Kidney capillary endothelial cell (primary cell): ENCODE data around the gene TIMM44.
"Not testable (repeated sequence)": the region's sequence is repeated elsewhere in the genome, so short reads cannot be mapped to it uniquely, and the experiment has no call there.

Experiments used
- DNase-seq: peaks from one replicate; pipeline ENCODE4 v3.0.0-alpha.2; 2018; ENCODE audit warnings: low spot score

Gene TIMM44

DNA sequence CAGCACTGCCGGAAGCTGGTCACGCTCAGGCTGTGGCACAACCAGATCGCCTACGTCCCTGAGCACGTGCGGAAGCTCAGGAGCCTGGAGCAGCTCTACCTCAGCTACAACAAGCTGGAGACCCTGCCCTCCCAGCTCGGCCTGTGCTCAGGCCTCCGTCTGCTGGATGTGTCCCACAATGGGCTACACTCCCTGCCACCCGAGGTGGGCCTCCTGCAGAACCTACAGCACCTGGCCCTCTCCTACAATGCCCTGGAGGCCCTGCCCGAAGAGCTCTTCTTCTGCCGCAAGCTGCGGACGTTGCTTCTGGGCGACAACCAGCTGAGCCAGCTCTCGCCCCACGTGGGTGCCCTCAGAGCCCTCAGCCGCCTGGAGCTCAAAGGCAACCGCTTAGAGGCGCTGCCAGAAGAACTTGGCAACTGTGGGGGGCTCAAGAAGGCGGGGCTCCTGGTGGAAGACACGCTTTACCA, 43.0 kb downstream of the TIMM44 start:
- DNase-seq, result no peak

DNA sequence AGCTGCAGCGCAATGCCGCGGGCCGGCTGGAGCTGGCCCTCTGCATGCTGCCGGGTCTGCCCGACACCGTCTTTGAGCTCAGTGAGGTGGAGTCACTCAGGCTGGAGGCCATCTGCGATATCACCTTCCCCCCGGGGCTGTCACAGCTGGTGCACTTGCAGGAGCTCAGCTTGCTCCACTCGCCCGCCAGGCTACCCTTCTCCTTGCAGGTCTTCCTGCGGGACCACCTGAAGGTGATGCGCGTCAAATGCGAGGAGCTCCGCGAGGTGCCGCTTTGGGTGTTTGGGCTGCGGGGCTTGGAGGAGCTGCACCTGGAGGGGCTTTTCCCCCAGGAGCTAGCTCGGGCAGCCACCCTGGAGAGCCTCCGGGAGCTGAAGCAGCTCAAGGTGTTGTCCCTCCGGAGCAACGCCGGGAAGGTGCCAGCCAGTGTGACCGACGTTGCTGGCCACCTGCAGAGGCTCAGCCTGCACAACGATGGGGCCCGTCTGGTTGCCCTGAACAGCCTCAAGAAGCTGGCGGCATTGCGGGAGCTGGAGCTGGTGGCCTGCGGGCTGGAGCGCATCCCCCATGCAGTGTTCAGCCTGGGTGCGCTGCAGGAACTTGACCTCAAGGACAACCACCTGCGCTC, 43.6 kb downstream of the TIMM44 start:
- DNase-seq, result no peak

- DNase-seq, result no peak
These were observed 44.5 kb downstream of the TIMM44 start for GRCh38 chr19:7898967-7899366.

DNA sequence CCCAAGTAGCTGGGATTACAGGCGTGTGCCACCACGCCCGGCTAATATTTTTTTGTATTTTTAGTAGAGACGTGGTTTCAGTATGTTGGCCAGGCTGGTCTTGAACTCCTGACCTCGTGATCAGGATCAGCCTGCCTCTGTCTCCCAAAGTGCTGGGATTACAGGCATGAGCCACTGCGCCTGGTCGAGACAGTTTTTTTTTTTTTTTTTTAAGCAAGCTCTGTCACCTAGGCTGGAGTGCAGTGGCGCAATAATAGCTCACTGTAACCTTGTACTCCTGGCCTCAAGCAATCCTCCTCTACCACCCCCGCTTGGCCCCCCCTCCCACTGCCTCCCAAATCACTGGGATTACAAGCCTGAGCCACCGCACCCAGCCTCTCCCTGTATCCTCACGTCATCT, 46.2 kb downstream of the TIMM44 start:
- DNase-seq, result no peak

GRCh38 chr19:7895565-7895964, 47.9 kb downstream of the TIMM44 start:
- DNase-seq, result no peak

DNA sequence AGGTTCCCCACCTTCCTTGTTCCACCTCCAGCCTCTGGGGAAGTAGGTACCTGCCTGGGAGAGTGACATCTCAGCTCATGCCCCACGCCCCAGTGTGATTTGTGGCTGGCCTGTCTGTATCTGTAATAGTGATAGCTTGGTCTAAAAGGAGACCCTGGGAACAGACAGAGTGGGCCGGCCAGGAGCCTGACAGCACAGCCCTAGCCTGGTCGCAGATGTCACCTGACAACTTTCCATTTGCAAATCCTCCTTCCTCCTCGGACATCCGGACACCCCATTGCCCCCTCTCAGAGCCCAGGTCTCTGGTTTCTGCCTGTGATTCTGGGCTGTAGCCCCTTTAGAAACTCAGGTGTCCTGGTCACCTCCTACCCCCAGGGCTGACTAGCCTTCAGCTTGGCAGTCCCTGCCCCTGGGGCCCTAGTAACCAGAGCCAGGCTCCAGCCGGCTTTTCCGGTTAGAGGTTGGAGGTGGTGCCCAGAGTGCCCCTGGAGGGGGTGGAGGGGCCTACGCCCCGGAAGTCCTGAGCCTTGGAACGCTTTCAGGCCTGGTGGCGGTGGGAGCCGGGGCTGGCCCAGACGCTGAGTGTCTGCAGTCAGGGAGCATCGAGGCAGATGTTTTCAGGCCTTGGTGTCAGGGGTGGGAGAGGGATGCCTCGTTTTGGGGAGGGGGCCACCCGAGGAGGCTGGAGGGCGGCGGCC, 48.7 kb downstream of the TIMM44 start:
- DNase-seq, result no peak

- not testable (repeated sequence) for DNase-seq
These were observed 49.9 kb downstream of the TIMM44 start for GRCh38 chr19:7893362-7894101.

DNA sequence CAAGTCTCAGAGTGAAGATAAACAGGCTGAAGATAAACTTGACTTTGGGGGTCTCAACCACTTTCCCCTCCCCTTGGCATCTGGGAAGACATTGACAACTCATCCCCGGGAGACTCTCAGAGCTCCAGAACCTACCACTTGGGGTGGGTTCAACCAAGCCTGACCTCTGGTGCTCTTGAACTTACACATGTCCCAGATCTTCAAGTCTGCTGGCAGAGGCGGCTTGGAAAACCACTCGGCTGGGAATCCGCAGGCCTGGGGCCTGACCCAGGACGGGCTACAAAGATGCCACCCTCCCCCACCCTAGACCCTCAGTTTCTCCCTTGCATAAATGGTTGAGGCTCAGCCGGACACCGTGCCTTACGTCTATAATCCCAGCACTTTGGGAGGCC, 54.6 kb downstream of the TIMM44 start:
- no peak for DNase-seq

DNA sequence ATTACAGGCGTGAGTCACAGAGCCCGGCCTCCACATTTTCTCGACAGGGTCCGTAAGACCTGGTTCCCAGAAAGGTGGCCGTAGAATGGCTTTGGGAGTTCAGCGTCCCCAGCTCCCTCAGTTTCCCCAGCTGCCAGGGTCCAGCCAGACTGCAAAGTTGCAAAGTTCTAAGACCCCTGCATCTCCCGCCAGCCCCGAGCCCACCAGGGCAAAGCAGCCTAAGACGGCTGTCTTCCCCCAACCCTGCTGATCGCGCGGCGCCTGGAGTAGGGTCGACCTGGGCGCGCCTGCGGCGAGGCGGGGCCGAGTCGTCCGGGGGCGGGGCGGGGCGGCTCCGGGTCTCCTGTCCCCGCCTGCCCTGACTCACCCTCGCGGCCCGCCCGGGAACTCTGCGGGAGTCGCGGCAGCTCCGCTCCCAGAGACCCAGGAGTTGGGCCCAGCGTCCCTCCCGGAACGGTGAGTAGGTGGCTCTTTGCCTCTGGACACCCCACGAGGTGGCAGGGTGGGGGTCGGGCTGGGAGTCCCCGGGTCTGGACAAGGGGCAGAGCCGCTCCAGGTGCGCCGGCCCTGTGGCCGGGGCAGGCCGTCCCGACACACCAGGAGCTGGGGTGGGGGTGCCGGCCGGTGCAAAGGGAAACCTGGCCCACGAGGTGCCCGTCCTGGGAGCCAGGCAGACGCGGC, 55.2 kb downstream of the TIMM44 start, which contains the start of gene LRRC8E:
Gene LRRC8E (plus strand): TSS at position 366 of the 681 bp plus-strand sequence. CDS start 7,094 bp downstream, outside the sequence.
- no peak for DNase-seq

GRCh38 chr19:7887408-7888144, 55.9 kb downstream of the TIMM44 start:
- no peak for DNase-seq

DNA sequence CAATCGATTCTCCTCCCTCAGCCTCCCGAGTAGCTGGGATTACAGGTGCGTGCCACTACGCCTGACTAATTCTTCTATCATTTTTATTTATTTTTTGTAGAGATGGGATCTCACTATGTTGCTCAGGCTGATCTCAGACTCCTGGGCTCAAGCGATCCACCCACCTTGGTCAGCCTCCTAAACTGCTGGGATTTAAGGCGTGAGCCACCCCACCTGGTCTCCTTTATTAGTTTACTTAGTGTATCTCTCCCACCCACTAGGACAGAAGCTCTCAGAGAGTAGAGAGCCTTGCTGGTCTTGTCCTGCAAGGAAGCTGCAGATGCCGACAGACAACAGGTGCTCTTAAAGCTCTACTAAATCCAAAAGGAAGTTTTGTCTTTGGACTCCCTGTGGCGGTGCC, 57.6 kb downstream of the TIMM44 start:
- DNase-seq, result no peak

- no peak for DNase-seq
These were observed 59.5 kb downstream of the TIMM44 start for GRCh38 chr19:7883796-7884570.

- no peak for DNase-seq
These were observed 60.4 kb downstream of the TIMM44 start for GRCh38 chr19:7883105-7883504.

GRCh38 chr19:7881910-7882309, 61.6 kb downstream of the TIMM44 start:
- DNase-seq, result no peak

- no peak for DNase-seq
These were observed 63.6 kb downstream of the TIMM44 start for GRCh38 chr19:7879836-7880235.

GRCh38 chr19:7879111-7879807, 64.2 kb downstream of the TIMM44 start:
- DNase-seq, result no peak

DNA sequence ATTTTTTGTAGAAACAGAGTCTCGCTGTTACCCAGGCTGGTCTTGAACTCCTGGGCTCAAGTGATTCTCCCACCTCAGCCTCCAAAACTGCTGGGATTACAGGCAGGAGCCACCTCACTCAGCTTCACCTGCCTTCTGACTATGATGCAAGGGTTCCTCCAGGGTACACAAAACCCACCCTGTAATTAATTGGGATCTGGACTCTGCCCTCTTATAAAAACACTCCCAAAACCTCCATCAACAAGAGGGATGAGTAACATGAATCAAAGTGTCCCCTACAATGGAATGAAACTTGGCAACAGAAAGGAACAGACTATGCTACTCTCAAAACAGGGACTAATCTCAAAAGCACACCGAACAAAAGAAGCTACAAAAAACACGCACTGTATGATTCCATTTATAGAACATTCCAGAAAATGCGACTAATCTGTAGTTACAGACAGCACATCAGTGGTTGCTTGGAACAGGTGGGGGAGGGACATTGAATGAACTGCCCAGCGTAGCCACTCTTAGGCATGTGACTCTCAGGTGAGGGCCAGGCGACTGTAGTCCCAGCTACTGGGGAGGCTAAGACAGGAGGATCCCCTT, 66.1 kb downstream of the TIMM44 start:
- DNase-seq, result no peak
